T-helper 17 cell (primary cell): Measurements from ENCODE around the gene ADAMTS2. TPM values are rescaled to one million over a fixed set of nuclear protein-coding genes. Genes with fewer than 3 reads are reported as not detected.
"Not testable (repeated sequence)": the region's sequence is repeated elsewhere in the genome, so short reads cannot be mapped to it uniquely, and the experiment has no call there.

Experiments
- ATAC-seq: fragments of 150-1000 bp; cut with Tn5 transposase; 2 replicates; pipeline ENCODE4 v1.10.0; 2021; ENCODE audit warnings: mild to moderate bottlenecking, moderate library complexity
- DNase-seq, 3 donors: peaks; one replicate each; pipeline versions ENCODE4 v3.0.0 to v3.0.0-alpha.2; 2020 to 2021
- H3K9me3 ChIP-seq: one replicate; pipeline ENCODE4 v1.7.0; 2013; ENCODE audit warnings: low read length, mild to moderate bottlenecking; ENCODE audit not compliant: control insufficient read depth, poor library complexity, severe bottlenecking
- H3K27ac Mint-ChIP-seq: one replicate; pipeline ENCODE4 v1.8.0; 2022; ENCODE audit warnings: mild to moderate bottlenecking, moderate library complexity, mixed read lengths
- H3K27me3 Mint-ChIP-seq: one replicate; pipeline ENCODE4 v1.8.0; 2022; ENCODE audit warnings: mixed read lengths
- H3K36me3 Mint-ChIP-seq: one replicate; pipeline ENCODE4 v1.8.0; 2022; ENCODE audit warnings: low read depth, mixed read lengths
- H3K4me1 Mint-ChIP-seq: one replicate; pipeline ENCODE4 v1.8.0; 2022; ENCODE audit warnings: mild to moderate bottlenecking, mixed read lengths
- H3K4me3 Mint-ChIP-seq: one replicate; pipeline ENCODE4 v1.8.0; 2022; ENCODE audit warnings: mild to moderate bottlenecking, moderate library complexity, mixed read lengths
- total RNA-seq, 4 donors: library from RNA in 2 of 4; stranded (reverse) in 2 of 4; gene quantifications; one replicate each; pipeline ENCODE4 v1.2.3 and lab custom pipeline; 2022 to 2026

The ADAMTS2 gene
- total RNA-seq, 2 donors from 2014 or later = not detected

- H3K27ac Mint-ChIP-seq, H3K9me3 ChIP-seq, H3K4me1 Mint-ChIP-seq, H3K4me3 Mint-ChIP-seq, H3K36me3 Mint-ChIP-seq, H3K27me3 Mint-ChIP-seq, DNase-seq, ATAC-seq: not testable (repeated sequence)
Measured at GRCh38 chr5:179283908-179284307, 61.4 kb downstream of the ADAMTS2 start.

DNA sequence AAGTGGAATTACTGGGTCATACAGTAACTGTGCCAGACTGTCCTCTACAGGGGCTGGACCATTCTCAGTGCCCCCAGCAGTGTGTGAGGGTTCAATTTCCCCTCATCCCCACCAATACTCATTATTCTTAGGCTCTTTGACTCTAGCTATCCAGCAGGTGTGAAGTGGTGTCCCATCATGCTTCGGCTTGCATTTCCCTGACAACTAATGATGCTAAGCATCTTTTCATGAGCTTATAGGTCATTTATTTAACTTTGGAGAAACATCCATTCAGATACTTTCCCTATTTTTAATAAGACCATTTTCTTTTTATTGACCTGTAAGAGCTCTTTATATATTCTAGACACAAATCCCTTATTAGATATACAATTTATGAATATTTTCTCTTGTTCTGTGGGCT, 63.6 kb downstream of the ADAMTS2 start:
- ATAC-seq = no peak
- no peaks in the 10 kb centered on the region for H3K9me3 ChIP-seq
- Mint-ChIP-seq H3K4me3 (no peak overlapping the region), H3K27ac (no peak overlapping the region), H3K27me3 (no peaks in the 10 kb centered on the region), H3K36me3 (no peaks in the 10 kb centered on the region), H3K4me1 (no peaks in the 10 kb centered on the region)
- no peak for DNase-seq

GRCh38 chr5:179280095-179280490, 65.2 kb downstream of the ADAMTS2 start:
- no peak overlapping the region for H3K4me3 Mint-ChIP-seq
- DNase-seq (no peak), ATAC-seq (no peak)
- no peaks in the 10 kb centered on the region for H3K9me3 ChIP-seq
- H3K36me3 Mint-ChIP-seq = no peaks in the 10 kb centered on the region
- no peaks in the 10 kb centered on the region for H3K27me3 Mint-ChIP-seq
- H3K27ac Mint-ChIP-seq = no peak overlapping the region
- H3K4me1 Mint-ChIP-seq = peaks cover 2% of the 10 kb centered on the region

GRCh38 chr5:179279347-179280094, 65.7 kb downstream of the ADAMTS2 start:
- no peaks in the 10 kb centered on the region for H3K9me3 ChIP-seq
- no peaks in the 10 kb centered on the region for H3K36me3 Mint-ChIP-seq
- DNase-seq (no peak), ATAC-seq (no peak)
- H3K4me1 Mint-ChIP-seq = peaks cover 2% of the 10 kb centered on the region
- H3K27me3 Mint-ChIP-seq = no peaks in the 10 kb centered on the region
- no peak overlapping the region for H3K4me3 Mint-ChIP-seq
- H3K27ac Mint-ChIP-seq = no peak overlapping the region

GRCh38 chr5:179278546-179278945, 66.7 kb downstream of the ADAMTS2 start:
- DNase-seq = no peak
- no peak overlapping the region for H3K27ac Mint-ChIP-seq

DNA sequence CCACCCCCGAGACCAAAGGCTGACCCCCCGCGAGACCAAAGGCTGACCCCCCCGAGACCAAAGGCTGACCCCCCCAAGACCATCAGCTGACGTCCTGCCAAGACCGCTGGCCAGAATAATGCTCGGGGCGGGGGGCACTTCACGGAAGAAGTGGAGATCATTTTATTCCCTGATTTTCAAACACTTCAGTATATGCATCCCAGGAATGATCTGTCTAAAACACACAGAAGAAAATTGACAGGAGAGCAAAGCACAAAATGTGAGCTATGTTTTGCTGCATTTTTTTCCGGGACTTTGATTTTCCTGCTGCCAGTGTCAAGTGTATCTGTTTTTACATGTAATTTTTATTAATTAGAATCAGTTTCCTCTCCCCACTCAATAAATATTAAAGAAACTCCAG, 67.1 kb downstream of the ADAMTS2 start:
- peaks cover 4% of the 10 kb centered on the region for H3K27me3 Mint-ChIP-seq
- H3K4me3 Mint-ChIP-seq = no peak overlapping the region
- peaks cover 2% of the 10 kb centered on the region for H3K4me1 Mint-ChIP-seq
- no peak overlapping the region for H3K27ac Mint-ChIP-seq
- DNase-seq (no peak), ATAC-seq (no peak)
- no peaks in the 10 kb centered on the region for H3K9me3 ChIP-seq
- H3K36me3 Mint-ChIP-seq = no peaks in the 10 kb centered on the region

More at GRCh38 chr5:179278546-179278945, 66.7 kb downstream of the ADAMTS2 start:
- H3K36me3 Mint-ChIP-seq = no peaks in the 10 kb centered on the region
- H3K4me3 Mint-ChIP-seq = no peak overlapping the region
- peaks cover 3% of the 10 kb centered on the region for H3K27me3 Mint-ChIP-seq
- no peak for ATAC-seq
- H3K9me3 ChIP-seq = no peaks in the 10 kb centered on the region
- peaks cover 2% of the 10 kb centered on the region for H3K4me1 Mint-ChIP-seq

- no peak overlapping the region for H3K4me3 Mint-ChIP-seq
- ATAC-seq (no peak), DNase-seq (no peak)
- no peaks in the 10 kb centered on the region for H3K36me3 Mint-ChIP-seq
- H3K27ac Mint-ChIP-seq = no peak overlapping the region
- H3K9me3 ChIP-seq = no peaks in the 10 kb centered on the region
- peaks cover 4% of the 10 kb centered on the region for H3K27me3 Mint-ChIP-seq
- H3K4me1 Mint-ChIP-seq = peaks cover 2% of the 10 kb centered on the region
Measured at GRCh38 chr5:179276838-179277395, 68.3 kb downstream of the ADAMTS2 start.

DNA sequence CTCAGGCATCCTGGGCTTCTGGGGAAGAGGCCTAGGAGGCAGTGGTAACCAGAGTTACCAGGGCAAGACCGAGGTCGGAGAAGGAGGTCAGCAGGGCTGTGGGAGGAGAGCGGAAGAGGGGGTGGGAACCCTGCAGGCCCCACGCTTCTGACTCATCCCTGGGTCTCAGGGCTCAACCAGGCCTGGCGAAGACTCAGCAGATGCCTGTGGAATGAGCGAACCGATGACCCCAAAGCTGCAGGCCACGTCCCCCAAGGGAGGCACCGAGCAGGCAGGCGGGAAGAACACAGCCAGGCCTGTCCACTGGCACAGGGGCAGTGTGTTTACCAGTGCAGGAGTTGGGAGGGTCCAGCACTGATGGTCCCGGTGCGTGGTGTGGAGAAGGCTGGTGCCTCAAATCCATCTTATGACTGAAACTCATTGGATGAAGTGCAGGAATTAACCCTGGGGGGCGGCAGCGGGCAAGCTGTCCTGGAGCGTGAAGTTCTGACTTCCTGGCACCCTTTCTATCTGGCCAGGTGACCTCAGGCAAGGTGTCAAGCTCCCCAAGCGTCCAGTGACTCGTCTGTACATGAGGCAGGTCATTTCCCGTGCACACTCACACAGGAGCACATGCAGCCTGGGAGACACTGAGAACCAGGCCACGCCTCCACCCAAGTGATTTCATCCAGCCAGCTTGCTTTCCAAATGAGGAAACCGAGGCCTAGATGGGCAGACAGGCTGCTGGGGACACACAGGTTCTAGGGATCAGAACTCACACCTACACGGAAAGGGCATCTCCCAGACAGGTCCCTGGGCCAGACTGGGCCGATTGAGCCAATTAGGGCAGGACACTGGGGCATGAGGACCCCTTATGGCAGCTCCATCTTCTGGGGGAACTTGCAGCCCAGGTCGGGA, 69.1 kb downstream of the ADAMTS2 start:
- ATAC-seq (no peak), DNase-seq (no peak)
- H3K9me3 ChIP-seq = no peaks in the 10 kb centered on the region
- H3K36me3 Mint-ChIP-seq = no peaks in the 10 kb centered on the region
- peaks cover 2% of the 10 kb centered on the region for H3K4me1 Mint-ChIP-seq
- no peak overlapping the region for H3K4me3 Mint-ChIP-seq
- peaks cover 4% of the 10 kb centered on the region for H3K27me3 Mint-ChIP-seq
- no peak overlapping the region for H3K27ac Mint-ChIP-seq

DNA sequence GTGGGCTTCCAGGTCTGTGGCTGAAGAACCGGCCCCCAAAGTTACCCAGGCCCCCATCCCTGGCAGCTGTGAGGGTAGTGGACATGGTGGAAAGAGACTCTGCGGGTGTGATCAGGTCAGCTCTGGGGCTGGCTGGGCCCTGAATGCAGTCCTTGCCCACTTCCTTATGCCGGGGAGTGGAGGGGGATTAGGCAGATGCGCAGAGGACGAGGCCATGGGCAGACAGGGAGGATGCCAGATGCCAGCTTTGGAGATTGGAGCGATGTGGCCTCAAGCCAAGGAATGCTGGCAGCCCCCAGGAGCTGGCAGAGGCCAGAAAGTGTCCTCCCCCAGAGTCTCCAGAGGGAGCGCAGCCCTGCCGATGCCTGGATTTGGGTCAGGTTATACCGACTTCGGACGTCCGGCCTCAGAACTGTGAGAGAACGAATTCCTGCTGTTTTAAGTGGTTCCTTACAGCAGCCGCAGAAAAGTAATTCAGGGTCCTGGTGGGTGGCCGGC, 69.8 kb downstream of the ADAMTS2 start:
- DNase-seq = no peak
- H3K4me3 Mint-ChIP-seq = no peak overlapping the region
- peaks cover 2% of the 10 kb centered on the region for H3K4me1 Mint-ChIP-seq
- H3K27ac Mint-ChIP-seq = no peak overlapping the region
- no peaks in the 10 kb centered on the region for H3K36me3 Mint-ChIP-seq
- no peak for ATAC-seq
- H3K9me3 ChIP-seq = no peaks in the 10 kb centered on the region
- peaks cover 6% of the 10 kb centered on the region for H3K27me3 Mint-ChIP-seq

DNA sequence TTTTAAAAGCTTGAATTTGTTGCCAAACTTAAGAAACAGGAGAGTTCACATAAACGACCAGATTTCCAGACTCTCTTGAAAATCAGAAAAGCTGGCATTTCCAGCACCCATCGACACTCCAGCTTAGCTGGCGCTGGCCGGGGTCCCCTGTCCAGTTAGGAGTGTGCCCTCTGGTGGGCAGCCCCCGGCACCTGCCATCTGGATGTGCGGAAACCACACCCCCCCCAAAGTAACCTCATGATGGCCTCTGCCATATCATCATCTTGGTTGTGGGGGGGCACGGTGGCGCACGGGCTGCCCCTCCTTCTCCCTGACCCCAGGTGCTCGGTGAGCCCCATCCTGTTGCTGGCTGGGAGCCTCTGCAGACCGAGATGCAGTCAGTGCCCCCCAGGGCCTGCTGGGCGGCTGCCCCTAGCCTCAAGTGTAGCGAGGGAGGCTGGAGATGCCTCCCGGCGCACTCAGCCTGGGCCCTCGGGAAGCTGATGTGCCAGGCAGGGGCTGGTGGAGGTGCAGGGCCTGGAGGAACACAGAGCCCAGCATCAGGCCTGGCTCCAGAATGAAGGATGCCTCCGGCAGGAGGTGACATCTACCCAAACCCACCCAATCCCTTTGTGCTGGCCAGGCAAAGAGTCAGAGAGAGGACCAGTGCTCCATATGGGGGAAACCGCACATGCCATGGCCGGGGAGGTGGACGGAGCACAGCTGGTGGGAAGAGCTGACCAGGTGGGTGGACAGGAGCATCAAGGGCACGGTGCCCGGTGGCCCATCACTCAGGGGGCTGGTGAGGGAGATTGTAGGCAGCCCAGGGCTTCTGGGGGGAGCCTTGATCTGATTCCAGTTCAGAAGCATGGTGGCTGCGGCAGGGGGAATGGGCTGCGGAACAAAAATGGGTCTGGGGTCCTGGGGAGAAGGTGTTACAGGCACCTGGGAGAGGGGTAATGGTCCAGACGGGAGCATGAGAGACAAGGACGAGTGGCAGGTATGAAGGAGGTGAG, 70.6 kb downstream of the ADAMTS2 start:
- H3K9me3 ChIP-seq = no peaks in the 10 kb centered on the region
- Mint-ChIP-seq H3K36me3 (no peaks in the 10 kb centered on the region), H3K27me3 (peaks cover 11% of the 10 kb centered on the region), H3K27ac (no peak overlapping the region), H3K4me1 (peaks cover 2% of the 10 kb centered on the region), H3K4me3 (no peak overlapping the region)
- DNase-seq (no peak), ATAC-seq (no peak)

- Mint-ChIP-seq H3K27me3 (peaks cover 17% of the 10 kb centered on the region), H3K36me3 (no peaks in the 10 kb centered on the region), H3K27ac (no peak overlapping the region), H3K4me3 (no peak overlapping the region), H3K4me1 (peaks cover 2% of the 10 kb centered on the region)
- no peak for DNase-seq
- no peak for ATAC-seq
- H3K9me3 ChIP-seq = no peaks in the 10 kb centered on the region
Measured at GRCh38 chr5:179273441-179274145, 71.7 kb downstream of the ADAMTS2 start.

GRCh38 chr5:179273073-179273435, 72.2 kb downstream of the ADAMTS2 start:
- no peak overlapping the region for H3K4me3 Mint-ChIP-seq
- H3K27ac Mint-ChIP-seq = no peak overlapping the region
- H3K4me1 Mint-ChIP-seq = peaks cover 2% of the 10 kb centered on the region
- ATAC-seq = no peak
- no peak for DNase-seq
- H3K27me3 Mint-ChIP-seq = peaks cover 17% of the 10 kb centered on the region
- H3K9me3 ChIP-seq = no peaks in the 10 kb centered on the region
- H3K36me3 Mint-ChIP-seq = no peaks in the 10 kb centered on the region
